NCI-H1694 treated with DMSO at 0.1 percent for 48 hours (cell line): ENCODE results near the gene GRK5.
"Not testable (repeated sequence)": the region's sequence is repeated elsewhere in the genome, so short reads cannot be mapped to it uniquely, and the experiment has no call there.

Experiments
- DNase-seq: peaks from one replicate; lab custom pipeline; 2025; lab: John Stamatoyannopoulos, UW

GRK5 gene

GRCh38 chr10:119251315-119251708 is 43.9 kb downstream of the GRK5 start:
- no peak for DNase-seq

DNA sequence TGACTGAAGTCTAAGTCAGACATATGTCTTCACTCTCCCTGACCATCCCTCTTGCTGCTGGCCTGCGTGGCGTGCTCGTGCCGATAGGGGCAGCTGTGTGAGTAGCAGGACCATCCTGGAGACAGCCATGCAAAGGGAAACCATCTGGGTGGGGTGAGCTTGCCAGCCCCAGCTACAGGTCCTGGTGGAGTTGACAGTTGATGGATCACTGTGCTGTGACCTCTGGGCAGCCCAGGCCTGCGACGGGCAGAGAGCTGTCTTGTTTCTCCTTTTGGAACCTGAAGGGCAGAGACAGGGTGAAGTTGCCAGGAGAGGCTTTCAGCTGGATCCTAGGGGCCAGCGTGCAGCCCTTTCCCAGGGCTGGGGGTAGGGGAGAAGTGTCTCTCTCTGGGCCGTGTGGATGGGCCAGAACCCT is 44.7 kb downstream of the GRK5 start:
- DNase-seq = no peak

GRCh38 chr10:119252470-119253151 is 45.2 kb downstream of the GRK5 start:
- DNase-seq = no peak

GRCh38 chr10:119253433-119254174 is 46.2 kb downstream of the GRK5 start:
- no peak for DNase-seq

- no peak for DNase-seq
Measured at GRCh38 chr10:119254335-119254734, 47.0 kb downstream of the GRK5 start.

- no peak for DNase-seq
Measured at GRCh38 chr10:119256030-119256429, 48.7 kb downstream of the GRK5 start.

DNA sequence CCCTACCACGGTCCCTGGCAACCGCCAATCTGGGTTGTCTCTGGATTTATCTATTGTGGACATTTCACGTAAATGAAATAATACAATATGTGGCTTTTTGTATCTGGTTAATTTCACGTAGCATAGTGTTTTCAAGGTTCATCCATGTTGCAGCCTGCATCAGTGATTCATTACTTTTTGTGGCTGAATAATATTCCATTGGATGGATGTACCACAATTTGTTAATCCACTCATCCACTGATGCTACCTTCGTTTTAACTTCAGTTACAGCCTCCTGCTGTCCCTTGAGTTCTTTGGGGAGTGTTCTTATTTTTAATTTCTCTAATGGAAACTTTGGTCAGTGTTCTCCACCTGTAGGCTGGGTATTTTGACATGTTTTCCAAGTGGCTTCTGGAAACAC is 49.5 kb downstream of the GRK5 start:
- DNase-seq = no peak

GRCh38 chr10:119257899-119258419 is 50.6 kb downstream of the GRK5 start:
- no peak for DNase-seq

GRCh38 chr10:119259345-119259744 is 52.0 kb downstream of the GRK5 start:
- no peak for DNase-seq

GRCh38 chr10:119261016-119261415 is 53.6 kb downstream of the GRK5 start:
- DNase-seq = not testable (repeated sequence)

DNA sequence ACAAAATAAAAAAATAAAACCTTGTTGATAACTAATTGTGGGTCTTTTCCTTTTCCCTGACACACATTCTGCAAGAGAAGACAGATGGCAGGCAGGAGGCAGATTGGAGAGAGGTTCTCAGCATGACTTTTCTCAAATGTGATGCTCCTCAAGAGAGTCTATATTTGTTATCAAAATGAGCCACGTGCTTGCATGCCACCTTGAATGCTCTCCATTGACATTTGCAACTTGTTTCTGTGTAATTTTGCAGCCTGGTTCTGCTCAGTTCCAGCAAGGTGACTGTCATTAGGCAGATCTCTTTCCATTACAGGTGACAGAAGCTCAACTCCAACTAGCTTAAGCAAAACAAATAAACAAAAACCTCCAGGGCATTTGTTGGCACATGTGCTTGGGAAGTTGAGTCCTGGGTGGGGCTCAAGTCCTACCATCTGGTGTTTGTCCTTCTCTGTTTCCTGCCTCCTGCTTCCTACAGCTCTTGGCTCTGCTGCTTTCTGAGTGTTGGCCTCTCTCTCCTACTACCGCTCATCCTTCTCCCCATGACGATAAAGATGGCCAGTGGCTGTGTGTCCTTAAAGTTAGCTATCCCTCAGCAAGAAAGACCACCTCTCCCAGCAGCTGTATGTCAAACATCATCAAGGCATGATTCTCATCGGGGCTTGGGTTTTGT is 56.7 kb downstream of the GRK5 start:
- peak; percentile 50 for DNase-seq

- DNase-seq = no peak
Measured at GRCh38 chr10:119265691-119266090, 58.3 kb downstream of the GRK5 start.

DNA sequence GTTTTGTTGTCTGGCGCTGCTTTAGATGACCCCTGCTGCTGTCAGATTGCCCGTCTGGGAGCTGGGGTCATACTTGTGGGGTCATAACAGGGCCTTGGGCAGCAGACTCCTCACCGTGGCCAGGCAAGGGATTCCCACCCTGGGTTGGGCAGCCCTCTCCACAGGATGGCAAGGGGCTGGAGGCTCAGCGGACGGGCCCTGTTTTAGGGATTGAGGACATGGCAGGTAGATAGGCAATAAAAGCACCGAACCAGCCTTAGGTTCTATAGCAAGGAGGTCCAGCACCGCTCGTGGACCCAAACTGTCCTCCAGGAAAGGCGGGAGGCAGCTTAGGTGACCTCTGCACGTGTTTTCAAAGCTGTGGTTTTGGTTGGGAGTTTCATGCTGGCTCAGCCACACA is 60.0 kb downstream of the GRK5 start:
- no peak for DNase-seq

DNA sequence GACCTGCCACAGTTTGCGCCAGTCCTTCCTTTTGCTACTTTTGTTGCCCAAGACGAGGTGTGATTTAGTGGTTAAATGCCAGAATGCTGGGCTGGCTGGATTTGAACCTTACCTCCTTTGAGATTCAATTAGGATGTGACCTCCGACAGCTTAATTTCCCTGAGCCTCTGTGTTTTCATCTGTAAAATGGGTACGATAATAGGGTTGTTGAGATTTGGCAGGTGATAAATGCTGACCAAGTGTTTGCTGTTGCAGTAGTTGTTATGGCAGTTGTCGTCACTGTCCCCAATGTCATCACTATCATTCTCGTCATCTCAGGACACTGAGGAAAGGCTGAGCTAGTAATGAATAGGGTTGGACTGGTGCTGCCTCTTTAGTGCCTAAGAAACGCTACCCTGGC is 61.1 kb downstream of the GRK5 start:
- DNase-seq = no peak

DNA sequence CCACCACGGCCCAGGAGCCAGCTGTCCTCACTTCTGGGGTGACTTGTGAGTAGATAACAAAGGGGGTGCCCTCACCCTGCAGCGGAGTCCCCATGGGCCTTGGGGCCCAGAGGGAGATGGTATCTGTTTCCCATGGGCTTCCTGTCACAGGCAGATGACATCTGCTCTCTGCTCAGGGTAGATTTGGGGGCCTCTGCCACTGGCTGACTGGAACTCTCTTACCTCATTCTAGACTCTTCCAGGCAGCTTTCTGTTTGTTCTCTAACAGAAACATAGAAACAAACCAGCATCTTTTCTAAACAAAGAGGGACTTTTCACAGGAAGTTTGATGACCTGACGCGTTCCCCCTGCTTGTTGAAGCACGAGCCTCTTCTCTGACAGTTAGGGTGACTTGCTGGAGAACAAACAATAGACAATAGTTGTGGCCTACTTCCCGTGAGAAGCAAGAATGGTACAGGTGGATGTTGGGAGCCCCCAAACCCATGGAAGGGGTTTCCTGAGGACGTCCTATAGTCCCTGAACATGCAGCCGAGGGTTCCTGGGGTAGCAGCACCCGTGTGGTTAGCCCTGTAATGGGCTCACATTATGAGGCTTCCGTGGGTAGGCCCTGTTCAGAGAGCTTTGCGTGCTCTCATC is 61.6 kb downstream of the GRK5 start:
- DNase-seq = no peak

- DNase-seq = no peak
Measured at GRCh38 chr10:119269737-119270136, 62.4 kb downstream of the GRK5 start.

DNA sequence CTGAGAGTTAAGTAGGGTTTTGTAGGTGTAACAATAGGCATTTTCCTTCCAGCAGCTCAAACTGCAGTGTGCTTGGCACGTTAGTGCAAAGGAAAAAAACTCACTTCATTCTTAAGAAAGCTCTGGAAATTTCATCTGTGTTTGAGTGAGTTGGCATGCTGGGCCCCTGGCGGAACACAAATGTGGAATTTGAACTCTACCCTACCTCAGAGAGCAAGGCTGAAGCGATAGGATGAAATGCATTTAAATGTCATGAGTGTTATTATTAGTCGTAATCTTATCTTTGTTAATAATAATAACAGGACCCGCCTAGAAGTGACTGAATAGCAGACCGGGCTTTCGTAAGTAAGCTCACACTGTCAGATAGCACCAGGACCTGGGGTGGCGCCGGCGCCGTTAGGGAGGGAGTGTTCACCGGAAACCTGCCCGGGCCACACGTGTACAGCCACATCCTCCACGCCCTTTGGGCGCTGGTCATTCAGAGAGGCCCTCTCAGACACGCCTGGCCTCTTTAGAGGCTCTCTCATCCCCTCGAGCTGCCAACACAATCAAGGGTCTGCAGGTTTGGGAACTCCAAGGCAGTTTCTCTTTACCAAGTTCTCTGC is 63.5 kb downstream of the GRK5 start:
- no peak for DNase-seq

- DNase-seq = not testable (repeated sequence)
Measured at GRCh38 chr10:119272338-119272734, 65.0 kb downstream of the GRK5 start.

DNA sequence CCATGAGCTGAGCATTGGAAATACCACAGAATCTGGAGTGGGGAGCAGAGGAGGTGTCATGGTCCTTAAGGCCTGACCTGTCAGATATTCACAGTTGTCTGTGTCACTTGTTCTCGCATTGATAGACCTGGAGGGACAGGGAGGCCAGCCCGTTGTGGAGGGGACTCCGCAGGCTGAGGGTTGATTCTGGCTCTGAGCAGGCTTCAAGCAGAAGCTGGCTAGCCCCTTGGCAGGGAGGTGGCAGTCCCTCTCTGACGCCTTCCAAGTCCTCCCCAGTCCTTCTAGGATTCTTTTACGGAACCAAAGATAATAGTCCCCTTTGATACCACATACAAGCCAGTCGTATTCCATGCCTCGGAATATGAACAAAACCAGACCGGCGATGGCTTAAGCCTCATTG is 65.4 kb downstream of the GRK5 start:
- no peak for DNase-seq

DNA sequence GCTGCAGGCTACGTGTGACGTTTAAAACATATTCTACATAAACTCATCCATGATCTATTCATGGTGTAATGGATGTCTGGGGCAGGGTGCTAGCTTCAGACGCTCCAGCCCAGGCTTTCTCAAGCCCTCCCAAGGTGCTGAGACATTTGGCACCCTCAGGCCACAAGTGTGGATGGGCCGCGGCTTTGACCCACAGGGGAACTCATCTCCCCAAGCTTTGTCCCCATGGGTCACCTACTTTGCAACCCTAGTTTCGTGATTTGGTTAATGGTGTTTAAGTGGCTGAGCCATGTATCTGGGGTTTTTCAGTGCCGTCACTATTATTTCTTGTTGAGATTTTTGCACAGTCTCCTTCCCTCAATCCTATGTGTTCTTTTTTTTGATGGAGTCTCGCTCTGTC is 66.0 kb downstream of the GRK5 start:
- DNase-seq = no peak

DNA sequence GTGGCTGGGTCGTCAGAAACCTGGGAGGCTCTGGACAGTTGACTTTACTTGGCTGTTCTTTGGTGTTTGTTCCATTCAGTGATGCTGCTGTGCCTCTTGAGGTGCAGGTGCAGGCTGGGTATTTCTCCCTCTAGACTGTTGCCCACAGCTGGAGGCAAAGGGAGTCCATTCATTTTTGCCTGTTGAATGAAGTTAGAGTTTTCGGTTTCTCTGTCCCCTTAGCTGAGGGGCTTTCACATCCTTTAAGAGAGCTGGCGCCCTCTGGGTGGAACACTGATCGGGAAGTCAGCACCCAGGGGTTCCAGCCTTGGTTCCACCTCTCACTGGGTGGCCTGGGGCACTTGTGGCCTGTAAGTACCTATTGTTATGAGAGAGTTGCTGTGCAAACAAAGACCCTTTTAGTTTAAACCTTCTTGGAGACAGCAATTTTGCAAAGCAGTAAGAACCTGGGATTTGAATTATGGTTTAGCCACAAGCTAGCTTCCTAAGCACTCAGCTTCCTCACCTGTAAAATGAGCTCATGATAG is 67.2 kb downstream of the GRK5 start:
- no peak for DNase-seq

DNA sequence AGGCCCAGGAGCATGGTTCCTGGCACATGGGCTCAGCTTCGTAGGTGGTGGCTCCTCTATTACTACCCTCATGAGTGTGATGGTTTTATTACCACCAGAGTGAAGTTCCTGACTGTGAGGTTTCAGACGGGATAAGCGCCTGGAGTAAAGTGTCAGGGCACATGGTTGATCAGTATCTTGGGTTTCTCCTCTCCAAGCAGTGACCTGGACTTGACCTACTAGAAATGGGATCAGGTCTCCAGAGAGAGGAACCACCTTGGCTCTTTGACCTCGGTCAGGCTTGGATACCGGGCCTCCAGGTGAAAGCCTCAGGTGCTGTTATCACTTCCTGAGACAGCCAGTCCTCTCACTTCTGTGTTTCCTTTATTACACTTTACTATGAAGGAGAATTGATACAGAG is 67.7 kb downstream of the GRK5 start:
- no peak for DNase-seq
